ENCODE data around the gene TECPR2.

The TECPR2 gene

GRCh38 chr14:102500158-102500662 lies 137.5 kb downstream of the TECPR2 start:
- DNase-seq: peak; percentile 77

GRCh38 chr14:102500713-102501112 lies 138.0 kb downstream of the TECPR2 start:
- no peak for DNase-seq

- no peak for DNase-seq
Measured at GRCh38 chr14:102501751-102502315, 139.1 kb downstream of the TECPR2 start.

GRCh38 chr14:102502571-102502970 lies 139.8 kb downstream of the TECPR2 start:
- DNase-seq: no peak

DNA sequence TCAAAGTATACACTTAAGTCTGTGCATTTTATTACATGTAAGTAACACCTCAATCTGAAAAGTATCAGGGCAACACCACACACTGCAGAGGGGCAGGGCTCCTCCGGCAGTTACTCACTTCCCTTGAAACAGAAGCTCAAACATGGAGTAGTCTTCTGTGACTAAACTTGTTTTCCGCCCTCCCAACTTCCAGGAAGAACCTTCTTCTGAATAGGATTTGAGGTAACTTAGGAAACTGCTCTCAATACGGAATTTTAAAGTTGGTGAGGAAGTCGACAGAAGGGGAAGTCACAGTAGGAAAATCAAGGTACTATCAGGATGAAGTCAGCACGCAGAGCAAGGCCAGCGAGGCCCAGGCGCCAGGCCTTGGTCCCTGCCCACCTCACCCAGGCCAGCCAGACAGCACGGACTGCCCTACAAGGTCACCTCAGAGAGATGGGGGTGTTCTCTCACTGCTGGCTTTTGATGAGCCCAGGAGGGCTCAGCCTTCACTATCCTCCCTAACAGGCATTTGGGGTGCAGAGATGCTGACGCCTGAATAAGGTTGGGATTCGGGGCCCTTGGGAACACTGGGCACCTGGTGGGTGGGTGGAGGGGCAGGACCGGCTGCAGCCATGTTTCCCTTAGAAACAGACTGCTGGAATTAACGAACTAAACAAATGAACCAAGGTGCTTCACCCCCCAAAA lies 141.0 kb downstream of the TECPR2 start:
- DNase-seq: no peak

DNA sequence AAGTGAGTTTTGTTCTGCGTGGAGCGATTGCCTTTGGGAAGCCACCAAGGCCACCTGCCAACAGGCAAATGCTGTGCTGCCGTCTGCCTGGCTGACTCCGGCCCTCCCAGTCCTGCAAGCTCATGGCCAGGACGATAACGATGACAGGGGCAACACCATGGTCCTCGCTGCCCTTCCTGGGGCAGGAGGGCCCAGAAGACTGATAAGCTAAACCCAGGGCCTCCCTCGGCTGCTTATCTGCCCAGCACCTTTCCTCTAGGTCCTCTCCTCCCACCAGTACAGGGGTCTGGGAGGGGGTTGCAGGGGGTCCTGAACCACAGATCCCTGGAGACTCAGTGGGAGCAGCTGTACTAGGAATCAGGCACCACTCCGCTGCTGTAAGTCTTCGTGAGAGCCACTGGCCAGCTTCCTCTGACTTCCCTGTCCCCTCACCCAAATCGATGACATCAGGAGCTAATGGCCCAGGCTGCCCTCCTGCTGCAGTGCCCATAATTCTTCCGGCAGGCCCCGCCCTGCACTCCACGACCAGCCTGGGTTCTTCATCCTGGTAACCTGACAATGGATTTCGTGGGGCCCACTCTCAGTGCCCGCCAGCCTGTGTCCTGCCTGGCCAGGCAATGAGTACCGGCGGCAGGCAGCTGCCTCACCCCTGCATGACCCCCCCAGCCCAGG lies 141.7 kb downstream of the TECPR2 start:
- peak; percentile 87 for DNase-seq

DNA sequence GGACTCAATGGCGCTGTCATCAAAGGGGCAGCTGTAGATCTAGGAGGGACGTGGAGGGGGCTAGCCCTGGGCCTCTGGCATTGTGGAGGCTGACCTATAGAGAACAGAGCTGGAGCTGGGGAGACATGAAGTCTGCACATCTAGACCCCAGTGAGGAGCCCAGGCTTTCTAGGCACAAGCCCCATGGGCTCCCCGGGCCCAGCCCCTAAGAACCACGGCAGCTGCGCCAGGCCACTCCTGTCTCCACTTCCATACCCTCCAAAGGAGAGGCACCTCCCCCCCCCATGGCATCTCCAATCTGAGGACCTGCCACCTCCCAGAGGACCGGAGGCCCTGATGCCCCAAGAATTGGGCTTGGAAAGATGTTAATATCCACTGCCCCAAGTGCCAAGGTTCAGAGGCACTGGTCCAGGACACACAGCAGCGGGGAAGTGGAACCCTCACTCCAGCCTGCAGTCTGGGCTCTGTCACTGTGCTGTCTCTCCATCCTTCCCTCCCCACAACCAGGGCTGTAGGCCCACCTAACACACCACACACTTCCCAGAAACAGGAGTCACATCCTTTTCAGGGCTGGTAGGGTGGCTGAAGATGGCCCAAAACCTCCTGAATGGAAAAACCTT lies 142.4 kb downstream of the TECPR2 start:
- no peak for DNase-seq

GRCh38 chr14:102505775-102506625 lies 143.3 kb downstream of the TECPR2 start:
- DNase-seq: no peak

DNA sequence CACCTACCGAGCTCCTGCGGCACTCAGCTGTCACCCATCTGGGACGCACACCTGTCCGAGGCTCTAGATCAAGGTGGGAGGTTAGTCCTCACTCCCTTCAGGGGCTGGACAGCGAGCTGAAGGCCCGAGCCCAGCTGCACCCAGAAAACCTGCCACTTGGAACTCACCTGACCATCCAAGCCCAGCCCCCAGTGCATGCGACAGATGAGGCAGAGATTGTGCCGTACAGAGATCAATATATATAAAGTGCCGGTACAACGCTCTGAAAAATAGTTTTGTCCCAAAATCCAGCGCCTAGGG lies 143.8 kb downstream of the TECPR2 start:
- no peak for DNase-seq

GRCh38 chr14:102507081-102507856 lies 144.5 kb downstream of the TECPR2 start:
- no peak for DNase-seq

DNA sequence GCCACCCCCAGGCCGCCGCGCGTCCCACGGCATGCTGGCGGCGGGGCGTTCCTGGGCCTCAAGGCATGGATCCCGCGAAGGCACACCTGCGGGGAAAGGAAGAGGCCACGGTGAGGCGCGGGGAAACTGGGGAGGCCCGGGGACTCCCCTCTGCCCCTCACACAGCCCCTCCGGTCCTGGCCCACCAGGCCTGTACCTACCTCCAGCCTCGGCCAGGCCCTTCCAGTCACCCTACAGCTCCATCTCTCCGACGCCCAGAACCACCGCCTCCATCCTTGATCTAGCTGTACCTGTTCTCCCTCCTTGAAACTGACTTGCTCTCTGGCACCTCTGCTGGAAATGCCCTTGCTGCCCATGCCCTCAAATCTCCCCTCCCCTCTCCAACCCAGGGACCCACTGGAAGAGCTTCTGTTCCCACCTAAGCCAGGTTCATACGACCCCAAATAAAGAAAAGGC lies 145.1 kb downstream of the TECPR2 start:
- no peak for DNase-seq

DNA sequence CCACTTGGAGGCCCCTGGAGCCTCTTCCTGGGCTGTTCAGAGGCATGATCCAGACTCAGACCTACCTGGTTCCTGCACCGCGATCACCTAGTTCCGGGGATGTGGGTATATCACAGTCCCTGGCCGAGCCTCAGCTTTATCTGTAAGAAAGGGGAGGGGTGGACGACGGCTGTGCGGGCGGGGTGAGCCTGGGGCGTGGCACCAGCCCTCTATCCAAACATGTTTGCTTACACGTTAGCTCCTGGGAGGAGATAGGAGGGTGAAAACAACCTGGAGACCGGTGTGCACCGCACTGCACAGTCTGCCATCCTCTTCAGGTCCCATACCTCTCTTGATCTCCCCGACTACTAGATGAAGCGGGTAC lies 145.7 kb downstream of the TECPR2 start:
- DNase-seq: peak; percentile 81

DNA sequence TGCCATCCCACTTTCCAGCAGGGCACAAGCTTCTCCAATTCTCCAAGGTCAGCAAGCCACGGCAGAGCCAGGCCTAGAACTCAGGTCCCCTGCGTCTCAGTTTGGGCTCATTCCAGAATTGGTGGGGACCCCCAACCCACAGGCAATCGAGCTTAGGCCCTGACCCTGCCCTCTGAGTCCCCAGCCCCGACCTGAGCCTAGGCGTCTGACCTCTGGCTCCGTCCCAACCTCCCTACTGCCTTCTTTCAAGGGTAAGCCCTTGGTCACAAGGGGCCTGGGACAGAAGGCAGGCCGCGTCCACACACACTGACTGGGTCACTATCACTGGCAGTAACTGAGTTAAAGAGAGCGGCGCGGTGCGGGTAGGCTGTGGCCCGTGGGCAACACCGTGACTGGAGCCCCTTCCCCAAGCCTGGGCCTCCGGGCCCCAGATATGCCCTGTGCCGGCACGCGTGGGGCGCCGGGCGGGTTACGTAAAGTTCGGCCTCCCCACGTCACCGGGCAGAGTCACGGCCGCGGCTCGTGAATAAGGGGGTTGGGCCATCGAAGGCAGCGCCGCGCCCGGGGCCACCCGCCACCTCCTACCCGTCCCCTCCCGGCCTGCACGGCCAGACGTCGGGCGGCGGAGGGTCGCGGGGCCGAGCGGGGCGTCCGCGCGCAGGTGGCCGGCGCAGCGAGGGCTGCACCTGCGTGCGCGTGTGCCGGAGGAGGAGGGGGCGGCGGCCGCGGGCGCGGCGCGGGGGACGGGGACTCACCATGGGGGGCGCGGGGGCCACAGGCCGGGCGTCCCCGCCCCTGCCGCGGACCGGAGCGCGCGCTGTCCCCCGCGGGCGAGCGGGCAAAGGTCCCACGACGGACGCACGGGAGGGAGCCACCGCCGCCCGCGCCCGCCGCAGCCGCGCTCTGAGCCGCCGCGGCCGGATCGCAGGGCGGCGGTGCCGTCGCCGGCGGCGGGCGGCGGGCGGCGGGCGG lies 146.3 kb downstream of the TECPR2 start:
- peak; percentile 54 for DNase-seq

- DNase-seq: peak; percentile 97
Measured at GRCh38 chr14:102509746-102510615, 147.2 kb downstream of the TECPR2 start, which contains the start of gene ANKRD9. ANKRD9 (minus strand) TSS chr14:102509776; CDS start chr14:102507889, 1,887 bp downstream.

DNA sequence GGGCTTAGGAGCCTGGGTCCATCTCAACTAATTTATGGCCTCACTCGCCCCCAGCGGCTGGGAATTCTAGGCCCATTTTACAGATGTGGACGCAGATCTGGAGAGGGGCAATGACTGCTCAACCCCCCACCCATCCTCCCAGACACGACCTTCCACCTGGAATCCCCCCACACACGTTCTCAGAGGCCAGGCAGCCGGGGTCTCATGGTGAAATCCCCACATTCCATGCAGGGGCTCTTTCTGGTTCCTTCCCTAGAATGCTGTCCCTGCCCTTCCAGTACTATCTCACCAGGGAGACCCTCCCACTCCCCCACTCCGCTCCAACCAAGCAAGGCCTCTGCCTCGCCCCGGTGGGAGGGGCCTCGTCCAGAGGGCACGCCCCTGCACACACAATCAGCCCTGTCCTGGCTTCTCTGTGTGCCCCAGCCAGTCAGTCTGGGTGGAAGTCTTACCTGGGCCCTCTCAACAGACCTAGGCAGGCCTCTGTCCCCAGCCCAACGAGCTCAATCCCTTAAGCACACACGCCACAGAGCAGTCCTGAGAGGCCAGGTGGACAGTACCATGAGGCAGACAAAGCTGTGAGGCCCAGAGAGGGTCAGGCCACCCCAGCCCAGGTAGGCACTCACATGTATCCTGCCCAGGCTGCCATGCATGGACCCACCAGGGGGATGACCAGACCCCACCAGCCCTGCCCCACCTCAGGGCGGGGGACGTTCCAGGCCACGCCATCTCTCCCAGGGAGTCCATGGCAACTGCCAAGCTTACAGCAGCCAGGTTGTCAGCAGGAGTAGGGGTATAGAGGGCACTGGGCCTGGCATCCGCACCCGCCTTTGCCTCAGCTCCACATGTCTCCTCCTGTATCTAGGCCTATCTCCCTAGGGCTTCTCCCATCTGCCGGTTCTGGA lies 148.1 kb downstream of the TECPR2 start:
- DNase-seq: peak; percentile 77

DNA sequence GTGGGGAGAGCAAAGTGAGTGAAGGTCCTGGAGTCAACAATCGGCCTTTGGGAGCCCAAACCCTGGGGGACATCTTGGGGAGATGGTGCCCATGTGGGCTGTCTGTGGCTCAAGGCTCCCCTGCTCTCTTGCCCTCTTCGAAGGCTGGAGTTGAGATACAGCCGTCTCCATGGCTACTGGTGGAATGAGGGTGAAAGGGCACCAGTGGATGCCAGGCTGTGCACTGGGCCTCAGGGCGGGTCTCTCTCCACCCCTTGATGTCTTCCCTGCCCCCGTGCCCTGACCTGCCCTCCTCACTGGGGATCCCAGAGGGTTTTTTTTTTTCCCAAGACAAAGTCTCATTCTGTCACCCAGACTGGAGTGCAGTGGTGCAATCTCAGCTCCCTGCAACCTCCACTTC lies 148.8 kb downstream of the TECPR2 start:
- DNase-seq: no peak

GRCh38 chr14:102512793-102513300 lies 150.1 kb downstream of the TECPR2 start:
- DNase-seq: no peak
